Measurements from ENCODE around the gene GJB4. TPM values are rescaled to one million over a fixed set of nuclear protein-coding genes. Genes with fewer than 3 reads are reported as not detected.

Gene GJB4
- total and polyA plus RNA-seq, 4 donors: not detected

DNA sequence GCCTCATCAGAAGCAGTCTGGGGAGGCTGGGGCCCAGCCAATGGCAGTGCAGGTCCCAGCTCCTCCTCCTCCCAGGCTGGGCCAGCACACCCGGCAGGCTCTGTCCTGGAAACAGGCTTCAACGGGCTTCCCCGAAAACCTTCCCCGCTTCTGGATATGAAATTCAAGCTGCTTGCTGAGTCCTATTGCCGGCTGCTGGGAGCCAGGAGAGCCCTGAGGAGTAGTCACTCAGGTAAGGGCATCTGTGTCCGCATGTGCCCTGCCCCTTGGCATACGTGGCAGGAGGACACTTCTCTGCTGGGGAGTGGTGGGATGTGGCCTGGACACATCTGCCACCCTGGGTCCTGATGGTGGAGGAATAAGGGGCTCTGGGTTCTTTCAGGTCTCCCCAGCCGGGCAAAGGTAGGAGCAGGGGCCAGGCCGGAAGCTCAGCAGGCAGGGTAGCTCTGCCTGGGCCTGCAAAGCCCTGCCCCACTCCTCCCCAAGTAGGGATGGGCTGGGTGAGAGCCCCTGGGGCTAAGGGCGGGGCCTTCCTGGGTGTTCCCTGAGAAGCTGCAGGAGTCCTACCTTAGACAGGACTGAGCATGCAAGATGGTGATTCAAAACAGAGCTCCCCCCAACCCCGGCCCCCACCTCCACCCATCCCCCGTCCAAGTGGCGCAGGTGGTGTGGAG is 4.4 kb upstream of the GJB4 start, which contains the start of gene GJB5 (continued):
- TF ChIP-seq GABPA (IDR thresholded peaks at IDR 0.05 in 1 of 2, conservative IDR thresholded peaks at IDR 0.05 in 1 of 2): no peak

DNA sequence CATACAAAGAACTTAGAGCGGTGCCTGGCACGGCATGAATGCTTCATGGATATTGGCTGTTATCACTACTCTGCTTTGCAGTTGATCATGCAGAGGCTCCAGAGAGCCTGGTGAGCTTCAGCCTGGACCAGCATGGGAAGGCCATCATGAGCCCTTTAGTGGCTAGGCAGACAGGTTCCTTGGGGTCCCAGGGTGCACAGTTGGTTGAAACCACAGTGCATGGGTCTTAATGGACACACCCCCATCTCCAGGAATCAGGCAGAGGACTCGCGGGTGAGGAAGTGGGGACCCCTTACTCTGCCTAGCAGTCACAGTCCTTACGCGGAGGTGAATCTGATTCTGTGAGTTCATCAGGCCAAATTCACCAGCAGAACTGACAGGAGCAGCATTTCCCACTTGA is 3.6 kb upstream of the GJB4 start:
- 94% methylated on average over 6 of the region's 6 CpGs for WGBS
- H3K4me1 ChIP-seq (ENCODE audit: control insufficient read depth in 4 of 4, insufficient read depth in 4 of 4, low read length in 3 of 4): no peaks in the 10 kb centered on the region
- H3K9me3 ChIP-seq (ENCODE audit: control insufficient read depth in 4 of 4, low read length in 3 of 4): no peaks in the 10 kb centered on the region
- no peaks in the 10 kb centered on the region for H3K36me3 ChIP-seq (ENCODE audit: control insufficient read depth in 4 of 4, insufficient read depth in 3 of 4, low read depth in 1 of 4, low read length in 3 of 4)
- H3K27ac ChIP-seq (ENCODE audit: low read depth in 1 of 2, low read length in 2 of 2): no peak overlapping the region
- H3K9ac ChIP-seq (ENCODE audit: low read depth in 1 of 2, low read length in 2 of 2): no peak overlapping the region
- no peak for TF ChIP-seq EGR1 (IDR thresholded peaks at IDR 0.05; ENCODE audit: low read depth in 2 of 2)
- no peak for TF ChIP-seq JUND (IDR thresholded peaks at IDR 0.05)
- TF ChIP-seq NR2F2 (IDR thresholded peaks at IDR 0.05): no peak
- no peak for TF ChIP-seq GABPA (IDR thresholded peaks at IDR 0.05 in 1 of 2, conservative IDR thresholded peaks at IDR 0.05 in 1 of 2)
- no peak for DNase-seq (ENCODE audit: low spot score)
- no peaks in the 10 kb centered on the region for H3K27me3 ChIP-seq (ENCODE audit: control insufficient read depth in 4 of 4, insufficient read depth in 4 of 4, low read length in 3 of 4)
- no peak overlapping the region for H3K4me3 ChIP-seq (ENCODE audit: low read depth in 1 of 3, low read length in 3 of 3)

DNA sequence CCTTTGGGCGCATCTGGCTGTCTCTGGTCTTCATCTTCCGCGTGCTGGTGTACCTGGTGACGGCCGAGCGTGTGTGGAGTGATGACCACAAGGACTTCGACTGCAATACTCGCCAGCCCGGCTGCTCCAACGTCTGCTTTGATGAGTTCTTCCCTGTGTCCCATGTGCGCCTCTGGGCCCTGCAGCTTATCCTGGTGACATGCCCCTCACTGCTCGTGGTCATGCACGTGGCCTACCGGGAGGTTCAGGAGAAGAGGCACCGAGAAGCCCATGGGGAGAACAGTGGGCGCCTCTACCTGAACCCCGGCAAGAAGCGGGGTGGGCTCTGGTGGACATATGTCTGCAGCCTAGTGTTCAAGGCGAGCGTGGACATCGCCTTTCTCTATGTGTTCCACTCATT is 2.2 kb upstream of the GJB4 start:
- 93% methylated on average over 21 of the region's 21 CpGs for WGBS
- H3K9me3 ChIP-seq (ENCODE audit: control insufficient read depth in 4 of 4, low read length in 3 of 4): no peaks in the 10 kb centered on the region

GRCh38 chr1:34758751-34759150 is 789 bp upstream of the GJB4 start:
- H3K27me3 ChIP-seq (ENCODE audit: control insufficient read depth in 4 of 4, insufficient read depth in 4 of 4, low read length in 3 of 4): no peaks in the 10 kb centered on the region
- no peak overlapping the region for H3K27ac ChIP-seq (ENCODE audit: low read depth in 1 of 2, low read length in 2 of 2)
- no peak for DNase-seq (ENCODE audit: low spot score)
- no peaks in the 10 kb centered on the region for H3K4me1 ChIP-seq (ENCODE audit: control insufficient read depth in 4 of 4, insufficient read depth in 4 of 4, low read length in 3 of 4)
- no peaks in the 10 kb centered on the region for H3K9me3 ChIP-seq (ENCODE audit: control insufficient read depth in 4 of 4, low read length in 3 of 4)
- H3K36me3 ChIP-seq (ENCODE audit: control insufficient read depth in 4 of 4, insufficient read depth in 3 of 4, low read depth in 1 of 4, low read length in 3 of 4): no peaks in the 10 kb centered on the region
- no peak overlapping the region for H3K9ac ChIP-seq (ENCODE audit: low read depth in 1 of 2, low read length in 2 of 2)
- H3K4me3 ChIP-seq (ENCODE audit: low read depth in 1 of 3, low read length in 3 of 3): no peak overlapping the region
- 72% methylated on average over 4 of the region's 4 CpGs for WGBS
- TF ChIP-seq FOXA1 (IDR thresholded peaks at IDR 0.05) (no peak), ATF3 (IDR thresholded peaks at IDR 0.05) (no peak), SP1 (IDR thresholded peaks at IDR 0.05) (no peak), GABPA (IDR thresholded peaks at IDR 0.05 in 1 of 2, conservative IDR thresholded peaks at IDR 0.05 in 1 of 2) (no peak), NR2F2 (IDR thresholded peaks at IDR 0.05) (no peak), RAD21 (IDR thresholded peaks at IDR 0.05) (no peak), YY1 (IDR thresholded peaks at IDR 0.05) (no peak), MAX (IDR thresholded peaks at IDR 0.05) (no peak), RXRA (IDR thresholded peaks at IDR 0.05) (no peak), TAF1 (conservative IDR thresholded peaks at IDR 0.05) (no peak), FOXA2 (IDR thresholded peaks at IDR 0.05) (no peak), JUND (IDR thresholded peaks at IDR 0.05) (no peak), HNF4G (IDR thresholded peaks at IDR 0.05) (no peak), EGR1 (IDR thresholded peaks at IDR 0.05; ENCODE audit: low read depth in 2 of 2) (no peak), HNF4A (conservative IDR thresholded peaks at IDR 0.05) (no peak)
- TF ChIP-seq, protein P1, sequence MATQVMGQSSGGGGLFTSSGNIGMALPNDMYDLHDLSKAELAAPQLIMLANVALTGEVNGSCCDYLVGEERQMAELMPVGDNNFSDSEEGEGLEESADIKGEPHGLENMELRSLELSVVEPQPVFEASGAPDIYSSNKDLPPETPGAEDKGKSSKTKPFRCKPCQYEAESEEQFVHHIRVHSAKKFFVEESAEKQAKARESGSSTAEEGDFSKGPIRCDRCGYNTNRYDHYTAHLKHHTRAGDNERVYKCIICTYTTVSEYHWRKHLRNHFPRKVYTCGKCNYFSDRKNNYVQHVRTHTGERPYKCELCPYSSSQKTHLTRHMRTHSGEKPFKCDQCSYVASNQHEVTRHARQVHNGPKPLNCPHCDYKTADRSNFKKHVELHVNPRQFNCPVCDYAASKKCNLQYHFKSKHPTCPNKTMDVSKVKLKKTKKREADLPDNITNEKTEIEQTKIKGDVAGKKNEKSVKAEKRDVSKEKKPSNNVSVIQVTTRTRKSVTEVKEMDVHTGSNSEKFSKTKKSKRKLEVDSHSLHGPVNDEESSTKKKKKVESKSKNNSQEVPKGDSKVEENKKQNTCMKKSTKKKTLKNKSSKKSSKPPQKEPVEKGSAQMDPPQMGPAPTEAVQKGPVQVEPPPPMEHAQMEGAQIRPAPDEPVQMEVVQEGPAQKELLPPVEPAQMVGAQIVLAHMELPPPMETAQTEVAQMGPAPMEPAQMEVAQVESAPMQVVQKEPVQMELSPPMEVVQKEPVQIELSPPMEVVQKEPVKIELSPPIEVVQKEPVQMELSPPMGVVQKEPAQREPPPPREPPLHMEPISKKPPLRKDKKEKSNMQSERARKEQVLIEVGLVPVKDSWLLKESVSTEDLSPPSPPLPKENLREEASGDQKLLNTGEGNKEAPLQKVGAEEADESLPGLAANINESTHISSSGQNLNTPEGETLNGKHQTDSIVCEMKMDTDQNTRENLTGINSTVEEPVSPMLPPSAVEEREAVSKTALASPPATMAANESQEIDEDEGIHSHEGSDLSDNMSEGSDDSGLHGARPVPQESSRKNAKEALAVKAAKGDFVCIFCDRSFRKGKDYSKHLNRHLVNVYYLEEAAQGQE (IDR thresholded peaks at IDR 0.05): no peak

More for the DNA sequence above, 2.2 kb upstream of the GJB4 start:
- H3K9ac ChIP-seq (ENCODE audit: low read depth in 1 of 2, low read length in 2 of 2): no peak overlapping the region
- H3K36me3 ChIP-seq (ENCODE audit: control insufficient read depth in 4 of 4, insufficient read depth in 3 of 4, low read depth in 1 of 4, low read length in 3 of 4): no peaks in the 10 kb centered on the region
- no peak overlapping the region for H3K27ac ChIP-seq (ENCODE audit: low read depth in 1 of 2, low read length in 2 of 2)
- H3K4me3 ChIP-seq (ENCODE audit: low read depth in 1 of 3, low read length in 3 of 3): no peak overlapping the region
- DNase-seq (ENCODE audit: low spot score): no peak
- H3K4me1 ChIP-seq (ENCODE audit: control insufficient read depth in 4 of 4, insufficient read depth in 4 of 4, low read length in 3 of 4): no peaks in the 10 kb centered on the region
- no peaks in the 10 kb centered on the region for H3K27me3 ChIP-seq (ENCODE audit: control insufficient read depth in 4 of 4, insufficient read depth in 4 of 4, low read length in 3 of 4)
- TF ChIP-seq, protein P2, sequence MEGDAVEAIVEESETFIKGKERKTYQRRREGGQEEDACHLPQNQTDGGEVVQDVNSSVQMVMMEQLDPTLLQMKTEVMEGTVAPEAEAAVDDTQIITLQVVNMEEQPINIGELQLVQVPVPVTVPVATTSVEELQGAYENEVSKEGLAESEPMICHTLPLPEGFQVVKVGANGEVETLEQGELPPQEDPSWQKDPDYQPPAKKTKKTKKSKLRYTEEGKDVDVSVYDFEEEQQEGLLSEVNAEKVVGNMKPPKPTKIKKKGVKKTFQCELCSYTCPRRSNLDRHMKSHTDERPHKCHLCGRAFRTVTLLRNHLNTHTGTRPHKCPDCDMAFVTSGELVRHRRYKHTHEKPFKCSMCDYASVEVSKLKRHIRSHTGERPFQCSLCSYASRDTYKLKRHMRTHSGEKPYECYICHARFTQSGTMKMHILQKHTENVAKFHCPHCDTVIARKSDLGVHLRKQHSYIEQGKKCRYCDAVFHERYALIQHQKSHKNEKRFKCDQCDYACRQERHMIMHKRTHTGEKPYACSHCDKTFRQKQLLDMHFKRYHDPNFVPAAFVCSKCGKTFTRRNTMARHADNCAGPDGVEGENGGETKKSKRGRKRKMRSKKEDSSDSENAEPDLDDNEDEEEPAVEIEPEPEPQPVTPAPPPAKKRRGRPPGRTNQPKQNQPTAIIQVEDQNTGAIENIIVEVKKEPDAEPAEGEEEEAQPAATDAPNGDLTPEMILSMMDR (IDR thresholded peaks at IDR 0.05; ENCODE audit: low read depth, low read length, missing input control): no peak
- TF ChIP-seq EGR1 (IDR thresholded peaks at IDR 0.05; ENCODE audit: low read depth in 2 of 2) (no peak), FOXA1 (IDR thresholded peaks at IDR 0.05) (no peak)
